CMK (cell line): Measurements from ENCODE around the gene LDLRAD4.

Source experiments
- DNase-seq: peaks from one replicate; pipeline ENCODE4 v3.0.0-alpha.2; 2010; ENCODE audit warnings: low read depth

LDLRAD4 gene

DNA sequence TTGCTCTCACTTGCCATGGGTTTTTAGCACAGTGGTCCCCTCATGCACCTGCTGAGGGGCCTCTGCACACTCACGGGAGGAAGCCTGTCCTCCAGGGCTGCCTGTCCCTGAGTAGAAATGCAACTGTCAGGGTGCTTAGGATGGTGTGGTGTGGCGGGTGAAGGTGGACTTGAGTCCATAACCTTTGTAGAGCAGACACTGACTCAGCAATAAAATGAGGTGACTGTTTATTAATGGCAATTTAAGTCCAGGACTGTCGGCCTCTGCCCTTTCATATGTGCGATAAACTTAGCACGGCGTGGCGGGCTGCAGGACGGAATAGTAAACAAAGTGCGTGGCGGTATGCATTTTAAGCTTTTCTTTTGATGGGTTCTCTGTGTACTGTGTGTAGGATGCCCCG lies 188.2 kb downstream of the LDLRAD4 start:
- no peak for DNase-seq

DNA sequence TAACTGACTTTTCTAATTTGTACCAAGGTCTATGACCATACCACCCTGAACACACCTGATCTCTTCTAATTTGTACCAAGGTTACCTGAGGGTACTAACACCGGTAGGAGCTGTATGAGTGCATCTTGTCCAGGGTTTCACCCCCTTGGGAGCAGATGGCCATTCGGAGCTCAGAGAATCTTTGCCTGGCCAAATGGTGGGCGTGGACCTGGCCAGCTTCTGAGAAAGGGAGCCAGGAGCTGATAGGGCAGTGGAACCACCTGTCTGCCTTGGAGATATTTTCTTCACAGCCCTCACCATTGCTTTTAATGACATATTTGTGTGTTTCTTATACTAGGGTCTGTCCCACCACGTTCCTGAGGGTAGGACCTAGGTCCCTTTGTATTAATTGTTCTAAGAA lies 188.9 kb downstream of the LDLRAD4 start:
- no peak for DNase-seq

- DNase-seq, result no peak
Measured at GRCh38 chr18:13409026-13409425, 190.5 kb downstream of the LDLRAD4 start.

GRCh38 chr18:13409997-13410396 lies 191.4 kb downstream of the LDLRAD4 start:
- no peak for DNase-seq

GRCh38 chr18:13410471-13410870 lies 191.9 kb downstream of the LDLRAD4 start:
- no peak for DNase-seq

GRCh38 chr18:13412017-13412416 lies 193.5 kb downstream of the LDLRAD4 start:
- DNase-seq, result no peak

DNA sequence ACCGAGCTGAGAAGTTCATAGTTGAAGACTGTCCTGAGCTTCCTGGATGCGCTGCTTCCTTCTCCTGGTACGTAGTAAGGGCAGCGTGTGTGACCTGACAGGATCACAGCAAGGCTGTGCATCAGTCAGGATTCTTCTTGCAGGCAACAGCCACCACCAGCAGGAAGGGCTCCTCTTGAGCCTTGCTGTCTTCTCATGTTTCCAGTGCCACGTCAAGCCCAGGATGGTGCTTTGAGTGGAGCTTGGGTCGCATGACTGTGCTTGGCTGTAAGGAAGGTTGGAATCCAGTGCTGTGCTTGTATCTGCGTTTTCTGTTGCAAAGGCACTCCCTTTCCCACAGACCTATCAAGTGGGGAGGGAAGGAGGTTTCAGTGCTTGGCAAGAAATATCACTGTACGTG lies 194.3 kb downstream of the LDLRAD4 start:
- no peak for DNase-seq

- DNase-seq, result no peak
Measured at GRCh38 chr18:13414102-13414501, 195.5 kb downstream of the LDLRAD4 start.

DNA sequence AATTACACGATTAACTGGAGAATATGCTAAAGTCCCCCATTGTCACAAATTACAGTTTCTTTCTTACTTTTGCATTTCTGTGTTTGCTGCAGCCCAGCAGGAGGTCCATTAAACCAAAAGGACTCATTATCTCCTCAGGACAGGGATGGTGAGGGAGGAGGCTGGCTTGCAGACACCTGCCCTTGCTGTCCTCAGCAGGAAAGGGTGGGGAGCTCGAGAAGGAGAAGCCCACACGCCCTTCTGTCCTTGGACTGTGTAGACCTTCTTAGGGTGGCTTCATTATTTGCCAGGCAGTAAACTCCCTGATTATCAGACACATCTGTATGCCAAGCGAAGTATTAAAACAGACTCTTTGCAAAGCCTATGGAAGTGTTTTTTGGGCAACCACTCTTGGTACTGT lies 196.0 kb downstream of the LDLRAD4 start:
- DNase-seq, result no peak

DNA sequence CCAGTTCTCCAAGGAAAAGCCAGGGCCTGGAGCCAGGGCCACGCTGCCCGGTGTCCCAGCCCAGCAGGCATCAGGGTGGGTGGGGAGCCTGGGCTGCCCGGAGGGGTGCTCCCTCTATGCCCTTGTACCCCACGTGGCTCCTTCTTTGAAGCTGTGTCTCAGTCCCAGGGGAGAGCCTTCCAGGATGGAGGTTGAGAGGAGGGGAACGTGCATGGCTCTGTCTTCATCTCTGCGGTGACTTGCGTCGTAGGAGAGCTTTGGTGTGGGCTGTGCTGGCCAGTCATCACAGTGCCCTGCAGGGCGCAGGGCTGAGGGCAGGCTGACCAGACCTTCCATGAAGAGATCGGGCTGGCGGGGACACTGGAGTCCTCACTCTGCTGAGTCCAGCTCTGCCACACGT lies 197.2 kb downstream of the LDLRAD4 start:
- DNase-seq, result no peak

DNA sequence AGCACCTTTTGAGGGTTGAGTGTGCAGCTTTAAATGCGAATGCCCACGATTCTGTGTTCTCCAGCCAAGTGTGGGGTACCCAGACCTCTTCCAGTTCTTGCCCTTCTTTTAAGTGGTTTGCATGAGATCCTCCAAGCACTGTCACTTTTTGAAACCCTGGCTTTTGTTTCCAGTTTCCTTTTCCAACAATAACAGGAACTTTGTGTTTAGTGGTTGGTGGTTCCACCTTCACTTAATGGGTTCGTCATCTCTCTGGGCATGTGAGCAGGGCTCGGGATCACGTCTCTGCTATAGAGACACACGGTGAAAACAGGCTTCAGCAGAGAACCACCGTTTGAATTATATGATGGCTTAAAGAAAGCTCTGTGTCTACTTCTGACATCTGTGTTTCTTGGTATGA lies 197.6 kb downstream of the LDLRAD4 start:
- DNase-seq, result no peak

DNA sequence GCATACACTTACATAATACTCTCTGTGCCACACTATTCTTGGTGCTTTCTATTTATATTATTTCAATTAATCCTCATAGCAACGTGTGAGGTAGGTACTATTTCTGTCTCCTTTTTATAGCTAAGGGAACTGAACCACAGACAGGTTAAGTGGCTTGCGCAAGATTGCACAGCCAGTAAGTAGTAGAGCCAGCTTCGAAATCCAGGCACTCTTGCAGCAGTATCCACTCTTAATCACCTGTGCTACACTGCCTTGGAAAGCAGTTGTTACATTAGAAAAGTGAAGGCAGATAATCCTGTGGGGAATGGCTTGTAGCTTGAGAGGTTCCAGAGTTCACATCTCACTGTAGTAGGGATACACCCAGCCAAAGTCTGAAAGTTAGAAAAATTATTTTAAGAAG lies 198.3 kb downstream of the LDLRAD4 start:
- no peak for DNase-seq

- DNase-seq, result no peak
Measured at GRCh38 chr18:13418013-13418710, 199.6 kb downstream of the LDLRAD4 start.

DNA sequence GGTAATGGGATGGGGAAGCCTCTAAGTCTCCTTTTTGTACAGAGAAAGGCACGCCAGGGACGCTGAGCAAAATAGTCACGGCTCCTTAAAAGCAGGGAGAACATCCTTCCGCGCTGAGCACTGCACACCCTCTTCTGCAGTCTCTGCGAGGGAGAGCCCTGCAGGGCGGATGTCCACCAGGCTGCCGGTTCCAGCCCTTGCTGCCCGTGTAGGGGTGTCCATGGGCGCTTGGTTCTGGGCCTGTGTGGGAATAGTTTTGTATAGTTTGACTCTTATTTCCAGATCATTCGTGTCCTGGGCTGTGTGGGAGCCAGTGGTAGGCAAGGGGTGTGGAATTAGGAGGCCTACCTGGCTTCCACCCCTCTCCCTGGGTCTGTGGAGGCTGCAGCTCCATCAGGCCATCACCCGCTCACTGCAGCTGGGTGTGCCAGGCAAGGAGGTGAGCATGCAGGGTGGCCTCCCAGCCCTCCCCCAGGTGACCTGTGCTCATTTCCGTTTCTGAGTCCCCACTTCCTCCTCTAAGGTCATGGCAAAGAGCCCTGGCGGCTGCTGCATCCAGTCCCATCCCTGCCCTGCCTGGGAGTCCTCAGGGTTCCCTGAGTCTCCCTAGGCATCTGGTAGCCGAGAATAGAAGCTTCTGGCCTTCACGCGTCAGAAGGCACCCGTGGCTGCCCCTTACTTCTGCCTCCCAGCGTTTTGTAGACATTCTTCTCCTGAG lies 202.6 kb downstream of the LDLRAD4 start:
- DNase-seq, result no peak

- no peak for DNase-seq
Measured at GRCh38 chr18:13422541-13423147, 204.1 kb downstream of the LDLRAD4 start.

DNA sequence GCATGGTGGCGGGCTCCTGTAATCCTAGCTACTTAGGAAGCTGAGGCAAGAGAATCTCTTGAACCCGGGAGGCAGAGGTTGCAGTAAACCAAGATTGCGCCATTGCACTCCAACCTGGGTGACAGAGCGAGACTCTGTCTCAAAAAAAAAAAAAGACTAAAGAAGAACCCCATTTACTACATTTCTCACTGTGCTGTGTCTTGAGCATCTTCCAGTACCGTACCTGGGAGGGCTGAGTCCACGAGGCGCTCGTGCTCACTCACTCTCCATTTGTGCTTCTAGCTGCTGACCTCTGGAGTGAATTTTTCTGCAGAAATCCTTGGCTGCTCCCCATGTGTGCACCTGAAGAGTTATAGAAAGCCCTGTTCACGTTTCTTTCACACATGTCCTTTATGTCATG lies 204.8 kb downstream of the LDLRAD4 start:
- DNase-seq, result no peak

GRCh38 chr18:13424363-13424762 lies 205.8 kb downstream of the LDLRAD4 start:
- no peak for DNase-seq

GRCh38 chr18:13425357-13426091 lies 207.0 kb downstream of the LDLRAD4 start:
- no peak for DNase-seq

- no peak for DNase-seq
Measured at GRCh38 chr18:13427354-13427753, 208.8 kb downstream of the LDLRAD4 start.

DNA sequence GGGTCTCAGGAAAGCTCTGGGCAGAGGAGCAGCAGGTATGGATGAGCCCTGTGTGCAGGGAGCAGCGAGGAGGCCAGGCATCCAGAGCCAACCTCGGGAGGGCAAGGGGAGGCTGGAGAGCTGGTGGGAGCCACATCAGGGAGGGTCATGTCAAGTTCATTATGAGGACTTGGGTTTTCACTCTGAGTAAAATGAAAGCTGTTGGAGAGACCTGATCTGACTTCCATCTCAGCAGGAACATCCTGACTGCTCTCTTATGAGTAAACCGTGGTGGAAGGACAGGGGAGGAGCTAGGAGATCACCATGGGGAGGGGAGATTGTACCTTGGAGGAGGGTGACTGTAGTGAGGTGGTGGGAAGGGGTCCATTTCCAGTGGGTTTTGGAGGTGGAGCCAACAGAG lies 209.8 kb downstream of the LDLRAD4 start:
- DNase-seq, result no peak

DNA sequence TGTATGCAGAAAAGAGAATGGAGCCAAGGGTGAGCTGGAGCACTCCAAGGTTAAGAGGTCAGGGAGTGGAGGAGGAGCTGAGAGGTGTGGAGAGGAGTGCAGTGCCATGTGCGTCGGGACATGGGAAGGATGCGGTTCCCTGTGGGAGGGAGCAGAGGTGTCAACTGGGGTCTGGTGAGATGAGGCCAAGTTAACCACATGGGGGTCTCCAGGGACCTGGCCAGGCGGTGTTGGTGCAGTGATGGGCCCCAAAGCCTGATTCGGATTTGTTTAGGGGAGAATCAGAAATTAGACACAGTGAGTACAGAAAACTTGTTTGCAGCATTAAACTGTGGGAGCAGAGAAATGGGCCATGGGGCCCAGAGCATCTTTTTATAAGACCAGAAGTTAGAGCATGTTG lies 210.5 kb downstream of the LDLRAD4 start:
- no peak for DNase-seq

GRCh38 chr18:13429884-13430510 lies 211.4 kb downstream of the LDLRAD4 start:
- no peak for DNase-seq
